WI38 (cell line): ENCODE data around the gene DGKZ.

Source experiments
- H3K4me3 ChIP-seq: 2 replicates; pipeline ENCODE4 v1.5.1; 2011; ENCODE audit warnings: low read depth, mild to moderate bottlenecking, control low read depth, low read length
- TF ChIP-seq, protein P1 (sequence below): IDR thresholded peaks from 2 replicates; pipeline ENCODE4 v1.5.1; 2012; ENCODE audit warnings: low read depth, mild to moderate bottlenecking, control low read depth, low read length

The DGKZ gene

GRCh38 chr11:46353698-46354097 is 6.4 kb downstream of the DGKZ start:
- TF ChIP-seq, protein P1, sequence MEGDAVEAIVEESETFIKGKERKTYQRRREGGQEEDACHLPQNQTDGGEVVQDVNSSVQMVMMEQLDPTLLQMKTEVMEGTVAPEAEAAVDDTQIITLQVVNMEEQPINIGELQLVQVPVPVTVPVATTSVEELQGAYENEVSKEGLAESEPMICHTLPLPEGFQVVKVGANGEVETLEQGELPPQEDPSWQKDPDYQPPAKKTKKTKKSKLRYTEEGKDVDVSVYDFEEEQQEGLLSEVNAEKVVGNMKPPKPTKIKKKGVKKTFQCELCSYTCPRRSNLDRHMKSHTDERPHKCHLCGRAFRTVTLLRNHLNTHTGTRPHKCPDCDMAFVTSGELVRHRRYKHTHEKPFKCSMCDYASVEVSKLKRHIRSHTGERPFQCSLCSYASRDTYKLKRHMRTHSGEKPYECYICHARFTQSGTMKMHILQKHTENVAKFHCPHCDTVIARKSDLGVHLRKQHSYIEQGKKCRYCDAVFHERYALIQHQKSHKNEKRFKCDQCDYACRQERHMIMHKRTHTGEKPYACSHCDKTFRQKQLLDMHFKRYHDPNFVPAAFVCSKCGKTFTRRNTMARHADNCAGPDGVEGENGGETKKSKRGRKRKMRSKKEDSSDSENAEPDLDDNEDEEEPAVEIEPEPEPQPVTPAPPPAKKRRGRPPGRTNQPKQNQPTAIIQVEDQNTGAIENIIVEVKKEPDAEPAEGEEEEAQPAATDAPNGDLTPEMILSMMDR, result no peak
- H3K4me3 ChIP-seq, result no peak overlapping the region

GRCh38 chr11:46356924-46357482 is 9.7 kb downstream of the DGKZ start:
- no peak overlapping the region for H3K4me3 ChIP-seq
- TF ChIP-seq, protein P1, result no peak

GRCh38 chr11:46357483-46357936 is 10.2 kb downstream of the DGKZ start:
- no peak overlapping the region for H3K4me3 ChIP-seq
- TF ChIP-seq, protein P1, result no peak

- TF ChIP-seq, protein P1, result no peak
- no peak overlapping the region for H3K4me3 ChIP-seq
Measured at GRCh38 chr11:46359953-46360352, 12.7 kb downstream of the DGKZ start.

DNA sequence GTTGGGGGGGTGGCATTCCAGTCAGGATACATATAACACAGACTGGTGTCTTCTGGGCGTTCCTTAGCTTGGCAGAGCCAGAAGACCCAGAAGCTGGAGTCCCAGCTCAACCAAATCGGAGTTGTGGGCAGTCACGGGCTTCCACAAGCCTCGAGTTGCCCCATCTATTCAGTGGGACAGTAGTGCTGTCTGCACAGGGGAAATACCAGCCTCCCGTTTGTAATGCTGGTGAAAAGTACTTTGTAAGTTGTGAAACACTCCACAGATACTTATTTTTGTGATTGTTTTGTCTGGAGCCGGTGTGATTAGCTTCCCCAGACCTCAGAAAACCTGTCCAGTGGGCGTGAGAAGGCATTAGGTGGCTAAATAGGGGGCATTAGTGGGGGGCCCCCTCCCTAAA is 13.6 kb downstream of the DGKZ start:
- TF ChIP-seq, protein P1, result no peak
- H3K4me3 ChIP-seq, result no peak overlapping the region; the same call in 1 of the 2 replicates

- TF ChIP-seq, protein P1, result no peak
- peak overlapping the region; percentile 13; the same call in 1 of the 2 replicates for H3K4me3 ChIP-seq
Measured at GRCh38 chr11:46361283-46362155, 14.3 kb downstream of the DGKZ start.
